ENCODE data around the gene RANBP1.

GRCh38 chr22:20099099-20099711 lies 16.7 kb upstream of the RANBP1 start:
- TF ChIP-seq REST (IDR thresholded peaks at IDR 0.05; ENCODE audit: insufficient replicate concordance, low read depth) (no peak), CTCF (IDR thresholded peaks at IDR 0.05; ENCODE audit: insufficient read depth, low read length) (no peak)
